SIG-M5 treated with dmso at 0.1 percent for 504 hours (cell line): ENCODE data around the gene SIX2.
A peak's percentile ranks its signal among the peaks of the same experiment; 100 is the strongest.

ENCODE experiments used
- DNase-seq: peaks from one replicate; lab custom pipeline; 2025; ENCODE audit not compliant: unreplicated experiment; lab: John Stamatoyannopoulos, UW

The SIX2 gene

DNA sequence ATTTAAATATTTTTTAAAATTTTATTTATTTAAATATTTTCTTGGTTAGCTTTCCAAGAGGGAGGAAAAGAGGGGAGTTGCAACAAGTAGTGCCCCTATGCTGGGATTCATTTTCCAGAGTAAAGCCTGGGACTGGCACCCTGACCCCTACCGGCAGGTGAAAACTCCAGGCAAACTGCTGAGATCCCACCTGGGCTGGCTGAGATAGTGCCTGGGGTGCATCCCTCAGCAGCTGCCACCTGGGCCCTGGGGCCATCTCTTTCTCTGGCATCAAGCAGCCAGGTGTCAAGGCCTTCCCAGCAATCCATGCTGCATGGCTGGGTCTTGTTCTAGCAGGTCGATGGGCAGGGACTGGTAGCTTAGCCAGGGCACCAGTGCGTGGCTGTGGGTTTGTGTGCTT, 6.6 kb downstream of the SIX2 start:
- DNase-seq: no peak

DNA sequence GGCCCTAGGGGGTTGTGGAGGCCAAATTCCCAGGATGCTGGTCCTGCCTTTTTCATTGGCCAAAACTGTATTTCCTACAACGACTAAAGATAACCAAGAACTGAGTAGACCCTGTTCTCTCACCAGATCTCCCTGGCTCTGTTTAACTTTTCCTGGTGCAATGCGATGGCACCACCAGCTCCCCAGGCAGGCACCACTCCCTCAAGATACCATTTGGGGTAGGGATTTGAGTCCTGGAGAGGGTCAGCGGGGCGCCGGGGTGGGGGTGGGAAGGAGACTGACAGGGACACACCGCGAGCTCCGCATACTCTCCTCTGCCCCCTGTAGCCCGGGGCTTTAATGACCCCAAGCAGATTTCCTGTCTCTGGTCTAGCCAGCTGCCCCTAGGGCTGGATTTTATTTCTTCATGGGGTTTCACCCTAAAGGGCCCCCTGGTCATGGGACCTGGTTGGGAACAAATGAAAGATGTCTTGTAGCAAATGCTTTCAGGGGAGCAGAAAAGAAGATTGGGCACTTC, 7.3 kb downstream of the SIX2 start:
- no peak for DNase-seq

DNA sequence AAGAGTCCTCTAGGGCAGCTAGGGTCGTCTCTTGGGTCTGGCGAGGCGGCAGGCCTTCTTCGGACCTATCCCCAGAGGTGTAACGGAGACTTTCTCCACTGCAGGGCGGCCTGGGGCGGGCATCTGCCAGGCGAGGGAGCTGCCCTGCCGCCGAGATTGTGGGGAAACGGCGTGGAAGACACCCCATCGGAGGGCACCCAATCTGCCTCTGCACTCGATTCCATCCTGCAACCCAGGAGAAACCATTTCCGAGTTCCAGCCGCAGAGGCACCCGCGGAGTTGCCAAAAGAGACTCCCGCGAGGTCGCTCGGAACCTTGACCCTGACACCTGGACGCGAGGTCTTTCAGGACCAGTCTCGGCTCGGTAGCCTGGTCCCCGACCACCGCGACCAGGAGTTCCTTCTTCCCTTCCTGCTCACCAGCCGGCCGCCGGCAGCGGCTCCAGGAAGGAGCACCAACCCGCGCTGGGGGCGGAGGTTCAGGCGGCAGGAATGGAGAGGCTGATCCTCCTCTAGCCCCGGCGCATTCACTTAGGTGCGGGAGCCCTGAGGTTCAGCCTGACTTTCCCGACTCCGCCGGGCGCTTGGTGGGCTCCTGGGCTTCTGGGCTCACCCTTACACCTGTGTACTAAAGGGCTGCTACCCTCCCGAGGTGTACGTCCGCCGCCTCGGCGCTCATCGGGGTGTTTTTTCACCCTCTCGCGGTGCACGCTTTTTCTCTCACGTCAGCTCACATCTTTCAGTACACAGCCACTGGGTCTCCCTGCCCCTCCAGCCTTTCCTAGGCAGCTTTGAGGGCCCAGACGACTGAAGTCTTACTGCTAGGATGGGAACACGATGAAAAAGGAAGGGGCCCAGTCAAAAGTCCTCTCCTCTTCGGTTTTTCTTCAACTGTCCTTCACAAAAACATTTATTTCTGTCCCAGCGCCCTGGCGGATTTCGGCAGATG, 8.1 kb downstream of the SIX2 start:
- no peak for DNase-seq

DNA sequence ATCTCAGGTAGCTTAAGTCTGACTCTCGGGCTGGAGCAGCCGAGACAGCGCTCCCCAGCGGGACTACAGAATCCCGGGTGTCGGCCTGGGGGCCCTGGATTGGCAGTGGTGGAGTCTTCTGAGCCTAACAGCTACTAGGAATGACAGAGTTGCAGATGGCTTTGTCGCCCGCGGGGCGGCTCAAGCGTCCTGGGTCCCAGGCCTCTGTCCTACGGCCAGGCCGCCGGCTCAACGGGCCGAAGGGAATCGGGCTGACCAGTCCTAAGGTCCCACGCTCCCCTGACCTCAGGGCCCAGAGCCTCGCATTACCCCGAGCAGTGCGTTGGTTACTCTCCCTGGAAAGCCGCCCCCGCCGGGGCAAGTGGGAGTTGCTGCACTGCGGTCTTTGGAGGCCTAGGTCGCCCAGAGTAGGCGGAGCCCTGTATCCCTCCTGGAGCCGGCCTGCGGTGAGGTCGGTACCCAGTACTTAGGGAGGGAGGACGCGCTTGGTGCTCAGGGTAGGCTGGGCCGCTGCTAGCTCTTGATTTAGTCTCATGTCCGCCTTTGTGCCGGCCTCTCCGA, 8.8 kb downstream of the SIX2 start:
- no peak for DNase-seq

DNA sequence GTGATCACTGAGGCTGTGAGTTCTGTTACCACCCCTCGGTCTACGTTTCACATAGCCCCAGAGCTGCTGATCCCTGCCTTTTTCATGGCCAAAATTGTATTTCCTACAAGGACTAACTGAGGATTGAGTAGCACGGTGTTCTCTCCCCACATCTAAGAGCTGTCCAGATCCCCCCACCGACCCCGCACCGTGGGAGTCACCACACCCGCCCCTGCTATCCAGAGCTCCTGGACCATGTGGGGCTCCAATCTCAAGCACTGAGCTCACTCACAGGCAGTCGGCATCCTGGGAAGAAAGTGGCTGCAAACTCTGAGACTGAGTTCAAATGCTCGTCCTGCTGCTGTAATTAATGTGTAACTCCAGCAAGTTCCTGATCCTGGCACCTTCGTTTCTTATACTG, 9.7 kb downstream of the SIX2 start:
- DNase-seq: no peak

DNA sequence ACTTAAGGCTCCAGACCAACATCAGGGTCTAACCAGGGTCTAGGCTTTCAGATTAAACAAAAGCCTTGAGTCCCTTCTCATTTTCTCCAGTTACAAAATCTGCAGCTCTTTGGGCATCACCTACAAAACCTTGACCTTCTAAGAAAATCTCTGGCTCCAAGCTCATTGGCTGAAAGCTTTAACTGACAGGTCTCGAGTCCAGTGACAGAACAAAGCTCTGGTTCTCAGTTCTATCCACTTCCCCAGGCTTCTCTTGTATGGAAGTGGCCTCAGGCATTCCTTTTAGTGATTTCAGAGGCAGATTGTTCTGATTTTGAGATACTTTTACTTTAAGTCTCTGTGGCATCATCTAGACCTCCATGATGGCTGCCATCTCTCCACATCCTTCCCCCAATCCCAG, 11.3 kb downstream of the SIX2 start:
- DNase-seq: no peak

DNA sequence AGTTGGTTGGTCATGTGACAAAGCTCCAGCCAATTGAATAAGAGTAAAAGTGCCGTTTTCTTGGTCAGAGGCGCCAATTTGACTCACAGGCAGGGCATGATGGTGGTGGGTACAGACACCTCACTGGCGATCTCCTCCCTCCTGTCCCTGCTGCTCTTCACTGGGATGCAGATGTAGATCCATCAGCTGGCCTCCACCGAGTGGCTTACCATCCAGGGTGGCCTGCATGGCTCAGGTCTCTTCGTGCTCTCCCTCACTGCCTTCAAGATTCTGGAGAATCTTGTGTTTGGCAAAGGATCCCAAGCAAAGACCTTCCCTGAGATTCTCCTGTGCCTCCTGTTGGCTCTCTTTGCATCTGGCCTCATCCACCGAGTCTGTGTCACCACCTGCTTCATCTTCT, 12.9 kb downstream of the SIX2 start:
- no peak for DNase-seq

DNA sequence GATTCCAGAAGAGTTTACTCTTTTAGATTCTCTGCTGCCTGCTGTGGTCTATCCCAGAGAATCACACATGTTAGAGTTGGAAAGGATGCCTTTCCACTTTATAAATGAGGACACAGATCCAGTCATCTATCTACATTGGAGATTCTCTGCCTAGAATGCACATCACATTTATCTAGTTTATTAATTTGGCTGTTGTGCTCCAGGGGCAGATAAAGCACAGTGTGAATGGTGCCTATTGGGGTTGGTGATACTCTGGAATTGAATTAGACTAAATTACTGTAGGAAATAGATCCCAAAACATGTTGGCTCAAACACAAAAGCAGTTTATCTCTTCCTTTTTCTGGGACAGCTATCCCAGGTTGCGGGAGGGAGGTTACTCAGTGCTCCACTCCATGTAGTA, 14.9 kb downstream of the SIX2 start:
- DNase-seq: no peak

DNA sequence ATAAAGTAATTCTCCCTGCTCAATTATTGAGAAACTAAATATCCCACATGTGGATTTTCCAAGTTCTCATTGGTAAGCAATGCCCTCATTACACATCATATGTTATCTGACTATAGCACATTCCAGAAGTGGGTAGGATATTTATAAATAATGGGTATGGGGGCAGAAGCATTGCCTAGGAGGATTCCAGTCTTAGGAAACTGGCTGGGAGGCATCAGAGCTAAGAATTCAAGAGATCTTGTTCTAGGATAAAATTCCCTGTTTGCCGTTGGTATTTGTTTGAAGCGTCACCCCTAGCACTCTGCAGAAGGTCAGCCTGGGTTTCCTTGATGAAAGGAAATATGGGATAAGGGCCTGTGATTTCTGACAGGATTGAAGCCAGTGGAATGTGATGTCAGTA, 20.1 kb downstream of the SIX2 start:
- DNase-seq: no peak

DNA sequence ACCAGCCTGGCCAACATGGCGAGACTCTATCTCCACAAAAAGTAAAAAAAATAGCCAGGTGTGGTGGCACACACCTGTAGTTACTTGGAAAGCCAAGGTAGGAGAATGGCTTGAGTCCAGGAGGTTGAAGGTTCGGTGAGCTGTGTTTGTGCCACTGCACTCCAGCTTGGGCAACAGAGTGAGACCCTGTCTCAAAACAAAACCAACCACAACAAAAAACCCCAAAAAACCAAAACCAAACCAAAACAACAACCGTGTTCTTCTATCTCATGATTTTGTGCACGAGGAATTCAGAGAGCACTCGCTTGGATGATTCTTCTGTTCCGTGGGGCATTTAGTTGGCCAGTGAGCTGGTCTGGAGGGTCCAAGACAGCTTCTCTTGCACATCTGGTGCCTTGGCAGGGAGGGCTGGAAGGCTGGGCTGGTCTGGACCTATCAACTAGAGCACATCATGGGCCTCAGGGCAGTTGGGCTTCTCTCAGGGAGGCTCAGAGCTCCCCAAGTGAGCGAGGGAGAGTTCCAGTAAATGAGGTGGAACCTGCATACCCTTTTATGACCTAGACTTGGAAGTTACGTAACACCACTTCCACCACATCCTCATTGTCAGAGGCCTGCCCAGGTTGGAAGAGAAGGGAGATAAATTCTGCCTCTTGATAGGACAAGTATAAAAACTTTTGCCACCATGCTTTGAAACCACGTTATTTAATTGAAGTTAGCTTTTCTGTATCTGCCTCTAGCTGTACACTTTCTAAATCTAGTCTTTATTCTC, 25.2 kb downstream of the SIX2 start:
- DNase-seq: no peak

DNA sequence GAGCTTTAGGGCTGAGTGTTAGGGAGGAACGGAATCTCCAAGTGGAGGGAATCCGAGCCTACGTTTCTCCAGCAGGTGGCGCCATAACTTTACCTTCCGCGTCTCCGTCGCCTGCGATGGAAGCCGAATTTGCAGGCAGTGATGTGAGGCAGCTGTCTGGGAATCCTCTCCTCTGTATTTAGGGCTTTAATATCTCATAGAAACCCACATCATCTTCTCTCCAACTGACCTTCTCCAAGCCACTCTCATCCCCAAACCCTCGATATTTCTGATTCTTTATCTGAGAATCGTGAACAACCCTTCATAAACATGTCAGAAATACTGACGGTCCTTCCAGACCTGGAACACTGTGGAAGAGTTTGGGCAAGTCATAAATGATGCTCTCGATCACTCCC, 27.5 kb downstream of the SIX2 start:
- DNase-seq: peak; percentile 60

DNA sequence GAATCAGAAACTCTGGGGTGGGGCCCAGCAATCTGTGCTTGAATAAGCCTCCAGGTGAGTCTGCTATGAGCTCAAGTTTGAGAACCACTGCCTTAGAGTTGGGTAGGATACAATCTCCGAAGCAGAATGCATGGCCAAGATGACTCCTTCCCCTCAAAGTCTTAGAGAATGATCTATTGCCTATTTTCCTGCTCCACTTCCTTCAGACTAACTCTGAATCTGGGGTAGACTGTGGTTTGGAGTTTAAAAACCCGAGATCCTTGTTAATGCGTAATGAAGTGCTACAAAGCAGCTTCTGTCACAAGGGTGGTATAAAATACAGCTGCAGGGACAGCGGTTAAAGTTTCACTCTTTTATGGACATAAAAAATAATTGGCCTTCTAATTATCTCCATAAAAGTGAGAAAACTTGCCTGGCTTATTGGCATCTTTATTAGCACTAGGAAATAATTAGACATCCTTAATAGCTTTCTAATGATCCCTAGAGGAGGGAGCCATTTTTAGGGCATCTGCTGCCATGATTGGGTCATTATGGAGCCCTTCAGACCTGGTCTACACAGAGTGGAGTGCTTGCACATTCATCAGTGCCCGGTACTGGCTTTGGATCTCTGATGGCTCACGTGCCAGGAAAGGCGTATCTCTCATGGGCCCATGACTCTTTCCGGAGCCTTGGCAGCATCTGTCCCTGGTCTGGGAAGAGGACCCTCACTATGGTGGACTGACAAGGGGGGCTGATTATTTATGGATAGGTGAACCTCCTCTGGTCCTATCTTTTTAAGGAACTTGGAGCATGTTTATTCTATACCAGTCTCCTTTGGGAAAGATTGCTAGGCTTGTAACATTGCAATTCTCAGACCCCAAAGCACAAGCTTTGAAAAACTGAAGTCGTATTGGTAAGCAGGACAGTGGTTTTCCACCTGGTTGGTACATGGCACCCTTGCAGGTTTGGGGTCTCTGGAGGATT, 28.2 kb downstream of the SIX2 start:
- DNase-seq: no peak

DNA sequence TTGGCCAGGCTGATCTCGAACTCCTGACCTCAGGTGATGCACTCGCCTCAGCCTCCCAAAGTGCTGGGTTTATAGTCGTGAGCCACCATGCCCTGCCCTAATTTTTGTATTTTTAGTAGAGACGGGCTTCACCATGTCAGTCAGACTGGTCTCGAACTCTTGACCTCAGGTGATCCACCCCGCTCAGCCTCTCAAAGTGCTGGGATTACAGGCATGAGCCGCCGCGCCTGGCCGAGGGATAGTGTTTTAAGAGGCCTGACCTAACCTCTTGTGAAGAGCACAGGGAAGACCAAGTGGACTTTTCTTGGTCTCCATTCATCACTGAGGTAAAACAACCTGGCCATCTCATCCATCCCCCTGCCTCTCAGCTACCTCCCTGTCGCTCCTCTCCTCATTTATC, 29.7 kb downstream of the SIX2 start:
- no peak for DNase-seq

DNA sequence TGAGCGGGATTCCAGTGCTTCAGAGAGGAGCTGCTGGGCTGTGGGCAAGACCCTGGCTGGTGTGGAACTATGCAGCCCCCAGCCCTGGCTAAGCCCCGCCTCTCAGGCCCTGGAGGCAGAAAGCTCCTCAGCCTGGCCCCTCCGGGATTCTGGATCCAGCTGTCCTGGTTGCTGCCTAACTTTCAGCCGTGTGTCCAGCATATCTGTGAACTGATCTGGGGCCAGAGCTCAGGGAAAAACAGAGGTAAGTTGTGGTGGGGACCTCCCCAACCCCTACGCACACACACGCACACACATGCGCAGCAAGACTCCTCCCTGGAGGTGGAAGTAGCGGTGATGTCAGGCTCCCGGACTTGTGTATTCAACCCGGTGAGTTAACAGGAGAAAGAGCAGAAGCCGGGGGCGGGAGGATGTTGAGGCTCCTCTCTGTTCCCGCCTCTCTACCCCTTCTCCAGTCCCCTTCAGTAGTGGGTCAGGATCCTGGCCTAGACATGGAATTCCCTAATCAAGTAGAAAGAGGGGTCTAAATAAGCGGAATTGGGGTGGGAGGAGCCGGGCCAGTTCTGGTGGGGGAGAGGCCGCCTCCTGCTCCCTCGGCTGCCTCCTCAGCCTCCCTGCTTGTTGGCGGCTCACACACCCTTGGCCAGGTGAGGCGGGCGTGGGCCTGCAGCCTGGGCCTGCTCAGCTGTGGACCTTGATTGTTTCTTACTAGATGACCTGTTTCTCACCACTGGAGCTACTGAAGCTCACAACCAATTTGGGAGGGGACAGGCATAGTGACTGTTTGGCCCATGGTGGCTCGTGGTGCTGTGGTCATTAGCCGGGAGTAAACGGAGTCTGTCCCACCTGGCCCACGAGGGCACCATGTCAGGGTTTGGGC, 33.4 kb downstream of the SIX2 start:
- no peak for DNase-seq

DNA sequence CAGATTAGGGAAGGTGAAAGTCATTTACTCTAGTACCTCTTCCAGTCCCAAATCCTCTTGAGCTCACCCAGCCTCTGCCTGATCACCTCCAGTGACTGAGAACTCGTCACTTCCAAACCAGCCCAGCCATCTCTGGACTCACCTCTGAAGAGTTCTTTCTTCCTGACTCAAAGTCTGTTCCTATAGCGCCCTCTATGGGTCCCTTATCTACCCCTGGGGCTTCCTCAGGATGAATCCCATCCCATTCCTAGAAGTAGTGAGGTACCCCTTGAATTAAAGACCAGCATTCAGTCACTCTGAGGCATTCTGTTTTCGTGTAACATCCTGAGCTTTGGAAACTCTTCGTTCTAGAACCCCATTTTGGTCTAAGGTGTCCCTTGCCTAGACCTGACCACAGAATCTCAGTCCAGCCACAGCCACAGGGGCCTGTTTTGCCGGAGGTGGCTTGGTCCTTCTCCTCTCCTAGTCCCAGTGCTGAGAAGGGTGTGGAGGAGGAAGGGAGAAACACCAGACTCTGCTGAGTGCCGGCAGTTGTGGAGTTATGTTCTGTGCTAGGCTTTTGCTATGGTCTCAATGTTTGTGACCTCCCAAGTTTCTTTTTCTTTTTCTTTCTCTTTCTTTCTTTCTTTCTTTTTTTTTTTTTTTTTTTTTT, 35.1 kb downstream of the SIX2 start:
- peak; percentile 38 for DNase-seq

DNA sequence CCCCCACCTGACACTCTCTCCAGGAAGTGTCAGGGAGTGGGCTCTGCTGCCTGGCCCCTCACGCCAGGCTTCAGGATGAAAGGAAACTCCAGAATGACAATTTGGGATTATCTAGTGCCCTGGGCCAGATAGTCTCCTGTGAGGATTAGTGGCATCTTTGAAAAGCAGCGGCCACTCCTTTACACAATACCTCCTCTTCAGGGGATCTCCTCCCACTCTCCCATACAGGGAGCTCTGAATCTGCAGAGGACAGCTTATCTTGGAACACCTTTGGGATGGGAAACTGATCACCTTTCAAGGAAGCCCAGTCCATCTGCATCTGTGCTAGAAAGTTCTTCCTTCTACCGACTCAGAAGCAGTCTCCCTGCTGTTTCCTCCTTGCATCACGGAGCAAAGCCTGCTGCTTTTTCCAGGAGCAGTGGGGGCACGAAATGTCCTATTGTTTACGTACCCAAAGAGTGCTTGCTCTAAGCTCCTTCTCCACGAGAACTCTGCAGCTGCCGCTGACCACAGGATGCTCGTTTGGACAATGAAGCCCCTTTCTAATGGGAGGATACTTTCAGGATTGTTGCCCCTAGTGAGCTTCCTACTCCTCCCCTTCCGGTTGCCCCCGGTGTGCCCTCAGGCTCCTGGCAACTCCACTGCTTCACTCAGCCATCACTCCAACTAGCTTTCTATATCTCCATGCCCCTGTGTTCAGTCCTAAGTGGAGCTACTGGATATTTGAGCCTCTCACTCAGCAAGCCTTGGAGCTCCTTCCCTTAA, 36.3 kb downstream of the SIX2 start:
- no peak for DNase-seq

DNA sequence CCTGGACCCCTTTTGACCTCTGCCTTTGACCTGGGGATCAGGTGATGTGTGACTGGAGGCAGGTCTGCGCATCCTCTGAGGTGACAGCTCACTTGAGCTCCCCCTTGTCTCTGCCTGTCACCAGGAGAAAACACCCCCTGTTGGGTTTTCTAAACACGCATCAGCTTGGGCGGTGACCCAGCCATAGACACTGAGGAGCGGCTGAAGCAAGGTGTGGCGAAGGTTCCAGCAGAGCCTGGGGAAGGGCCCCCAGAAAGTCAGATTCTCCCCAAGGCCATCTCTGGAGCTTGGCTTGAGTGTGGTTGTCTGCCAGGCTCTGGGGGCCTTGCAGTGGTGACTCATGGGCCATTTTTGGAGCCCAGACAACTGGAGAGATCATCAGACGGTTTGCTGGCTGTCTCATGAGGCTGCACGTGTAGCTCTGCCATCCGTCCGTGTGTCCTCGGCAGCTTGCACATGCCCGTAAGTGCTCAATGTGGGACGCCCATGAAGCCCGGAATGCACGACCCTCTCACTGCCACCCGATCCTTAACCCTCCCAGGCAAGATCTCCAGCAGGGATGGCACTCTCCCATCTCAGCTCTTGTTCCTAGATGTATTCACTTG, 38.3 kb downstream of the SIX2 start:
- DNase-seq: no peak

DNA sequence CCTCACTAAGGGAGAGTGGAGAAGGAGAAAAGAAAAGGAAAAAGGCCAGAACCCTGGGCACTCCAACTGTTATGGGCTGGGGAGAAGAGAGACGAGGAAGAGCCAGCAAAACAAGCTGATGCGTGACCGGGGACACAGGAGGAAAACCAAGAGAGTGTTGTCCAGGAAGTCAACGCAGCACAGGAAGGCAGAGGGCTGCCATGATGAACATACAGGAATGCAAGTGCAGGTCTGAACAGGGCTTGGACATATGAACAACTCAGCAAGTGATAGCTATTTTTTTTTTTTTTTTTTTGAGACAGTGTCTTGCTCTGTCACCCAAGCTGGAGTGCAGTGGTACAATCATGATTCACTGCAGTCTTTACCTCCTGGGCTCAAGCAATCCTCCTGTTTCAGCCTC, 39.3 kb downstream of the SIX2 start:
- no peak for DNase-seq
